ENCODE results near the gene CACHD1. TPM values are rescaled to one million over a fixed set of nuclear protein-coding genes. Genes with fewer than 3 reads are reported as not detected.

CACHD1 gene
- polyA plus RNA-seq, 1 donor from 2014 or later, result 12.7 TPM

GRCh38 chr1:64527786-64528185, 57.9 kb downstream of the CACHD1 start:
- TF ChIP-seq POLR2AphosphoS5 (IDR thresholded peaks at IDR 0.05), result no peak
- no peak for TF ChIP-seq TAF1 (IDR thresholded peaks at IDR 0.05; ENCODE audit: low read depth)
- TF ChIP-seq, protein P1, sequence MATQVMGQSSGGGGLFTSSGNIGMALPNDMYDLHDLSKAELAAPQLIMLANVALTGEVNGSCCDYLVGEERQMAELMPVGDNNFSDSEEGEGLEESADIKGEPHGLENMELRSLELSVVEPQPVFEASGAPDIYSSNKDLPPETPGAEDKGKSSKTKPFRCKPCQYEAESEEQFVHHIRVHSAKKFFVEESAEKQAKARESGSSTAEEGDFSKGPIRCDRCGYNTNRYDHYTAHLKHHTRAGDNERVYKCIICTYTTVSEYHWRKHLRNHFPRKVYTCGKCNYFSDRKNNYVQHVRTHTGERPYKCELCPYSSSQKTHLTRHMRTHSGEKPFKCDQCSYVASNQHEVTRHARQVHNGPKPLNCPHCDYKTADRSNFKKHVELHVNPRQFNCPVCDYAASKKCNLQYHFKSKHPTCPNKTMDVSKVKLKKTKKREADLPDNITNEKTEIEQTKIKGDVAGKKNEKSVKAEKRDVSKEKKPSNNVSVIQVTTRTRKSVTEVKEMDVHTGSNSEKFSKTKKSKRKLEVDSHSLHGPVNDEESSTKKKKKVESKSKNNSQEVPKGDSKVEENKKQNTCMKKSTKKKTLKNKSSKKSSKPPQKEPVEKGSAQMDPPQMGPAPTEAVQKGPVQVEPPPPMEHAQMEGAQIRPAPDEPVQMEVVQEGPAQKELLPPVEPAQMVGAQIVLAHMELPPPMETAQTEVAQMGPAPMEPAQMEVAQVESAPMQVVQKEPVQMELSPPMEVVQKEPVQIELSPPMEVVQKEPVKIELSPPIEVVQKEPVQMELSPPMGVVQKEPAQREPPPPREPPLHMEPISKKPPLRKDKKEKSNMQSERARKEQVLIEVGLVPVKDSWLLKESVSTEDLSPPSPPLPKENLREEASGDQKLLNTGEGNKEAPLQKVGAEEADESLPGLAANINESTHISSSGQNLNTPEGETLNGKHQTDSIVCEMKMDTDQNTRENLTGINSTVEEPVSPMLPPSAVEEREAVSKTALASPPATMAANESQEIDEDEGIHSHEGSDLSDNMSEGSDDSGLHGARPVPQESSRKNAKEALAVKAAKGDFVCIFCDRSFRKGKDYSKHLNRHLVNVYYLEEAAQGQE (IDR thresholded peaks at IDR 0.05; ENCODE audit: borderline replicate concordance), result no peak
- TF ChIP-seq SMC3 (conservative IDR thresholded peaks at IDR 0.05; ENCODE audit: poor library complexity), result no peak
- no peak for TF ChIP-seq RAD21 (conservative IDR thresholded peaks at IDR 0.05)
- TF ChIP-seq CTCF (IDR thresholded peaks at IDR 0.05; ENCODE audit: poor library complexity, severe bottlenecking), result no peak
- no peak for TF ChIP-seq EP300 (conservative IDR thresholded peaks at IDR 0.05; ENCODE audit: poor library complexity, severe bottlenecking)
- no peak for TF ChIP-seq MXI1 (conservative IDR thresholded peaks at IDR 0.05; ENCODE audit: poor library complexity, severe bottlenecking)
- no peak for TF ChIP-seq EZH2 (IDR thresholded peaks at IDR 0.05; ENCODE audit: borderline replicate concordance, insufficient read depth, low read length, poor library complexity, severe bottlenecking)
- Histone ChIP-seq H3K4me2 (ENCODE audit: low read length) (no peak overlapping the region), H3K9me2 (ENCODE audit: insufficient read depth, low read length) (no peaks in the 10 kb centered on the region), H3K27me3 (ENCODE audit: insufficient read depth, low read depth, low read length) (no peaks in the 10 kb centered on the region), H4K20me1 (ENCODE audit: insufficient read depth) (no peaks in the 10 kb centered on the region), H3K9me3 (ENCODE audit: low read length) (no peaks in the 10 kb centered on the region), H3K9ac (ENCODE audit: low read length) (no peak overlapping the region), H3K27ac (ENCODE audit: low read length) (no peak overlapping the region), H3K36me3 (ENCODE audit: insufficient read depth, low read length) (no peaks in the 10 kb centered on the region), H3K79me2 (replicated peaks; ENCODE audit: insufficient read depth, low read length) (peaks cover 17% of the 10 kb centered on the region), H2AFZ (ENCODE audit: low read depth, low read length) (no peak overlapping the region), H3F3A (ENCODE audit: insufficient read depth, low read length, poor library complexity, severe bottlenecking) (no peaks in the 10 kb centered on the region), H3K4me3 (ENCODE audit: low read length) (no peak overlapping the region)

GRCh38 chr1:64530969-64531692, 61.2 kb downstream of the CACHD1 start:
- Histone ChIP-seq H3K9me2 (ENCODE audit: insufficient read depth, low read length) (no peaks in the 10 kb centered on the region), H3K36me3 (ENCODE audit: insufficient read depth, low read length) (no peaks in the 10 kb centered on the region), H3K9ac (ENCODE audit: low read length) (no peak overlapping the region), H2AFZ (ENCODE audit: low read depth, low read length) (no peak overlapping the region), H3K4me3 (ENCODE audit: low read length) (no peak overlapping the region), H3K27ac (ENCODE audit: low read length) (no peak overlapping the region), H3K9me3 (ENCODE audit: low read length) (no peaks in the 10 kb centered on the region), H3K27me3 (ENCODE audit: insufficient read depth, low read depth, low read length) (no peaks in the 10 kb centered on the region), H4K20me1 (ENCODE audit: insufficient read depth) (no peaks in the 10 kb centered on the region), H3K79me2 (replicated peaks; ENCODE audit: insufficient read depth, low read length) (peaks cover 22% of the 10 kb centered on the region), H3K4me2 (ENCODE audit: low read length) (no peak overlapping the region), H3F3A (ENCODE audit: insufficient read depth, low read length, poor library complexity, severe bottlenecking) (no peaks in the 10 kb centered on the region)
- TF ChIP-seq SMC3 (conservative IDR thresholded peaks at IDR 0.05; ENCODE audit: poor library complexity) (no peak), RAD21 (conservative IDR thresholded peaks at IDR 0.05) (no peak), EP300 (conservative IDR thresholded peaks at IDR 0.05; ENCODE audit: poor library complexity, severe bottlenecking) (no peak), MXI1 (conservative IDR thresholded peaks at IDR 0.05; ENCODE audit: poor library complexity, severe bottlenecking) (no peak), CTCF (IDR thresholded peaks at IDR 0.05; ENCODE audit: poor library complexity, severe bottlenecking) (no peak), EZH2 (IDR thresholded peaks at IDR 0.05; ENCODE audit: borderline replicate concordance, insufficient read depth, low read length, poor library complexity, severe bottlenecking) (no peak), TAF1 (IDR thresholded peaks at IDR 0.05; ENCODE audit: low read depth) (no peak), POLR2AphosphoS5 (IDR thresholded peaks at IDR 0.05) (no peak)
- TF ChIP-seq, protein P1 (IDR thresholded peaks at IDR 0.05; ENCODE audit: borderline replicate concordance), result no peak

Data from neural cell (in vitro differentiated cells).